ENCODE results near the gene MINDY4.

DNA sequence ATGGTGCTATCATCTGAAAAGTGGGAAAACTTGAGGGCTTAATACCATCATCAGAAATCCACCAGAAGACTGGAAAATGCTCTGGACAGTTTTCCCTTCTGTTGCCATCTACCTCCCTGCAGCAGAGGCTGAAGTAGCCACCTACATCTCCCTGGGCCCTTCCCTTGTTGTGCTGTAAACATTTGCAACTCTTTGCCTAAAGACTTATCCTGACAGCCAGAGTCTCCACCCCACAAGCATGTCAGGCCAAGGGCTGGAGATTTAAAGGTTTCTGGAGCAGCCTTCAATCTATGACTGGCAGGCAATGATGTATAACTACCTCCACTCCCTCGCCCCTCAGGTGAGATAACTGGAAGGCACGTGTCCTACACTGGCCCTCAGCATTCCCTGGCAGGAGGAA lies 49.0 kb upstream of the MINDY4 start:
- TF ChIP-seq, protein P1, sequence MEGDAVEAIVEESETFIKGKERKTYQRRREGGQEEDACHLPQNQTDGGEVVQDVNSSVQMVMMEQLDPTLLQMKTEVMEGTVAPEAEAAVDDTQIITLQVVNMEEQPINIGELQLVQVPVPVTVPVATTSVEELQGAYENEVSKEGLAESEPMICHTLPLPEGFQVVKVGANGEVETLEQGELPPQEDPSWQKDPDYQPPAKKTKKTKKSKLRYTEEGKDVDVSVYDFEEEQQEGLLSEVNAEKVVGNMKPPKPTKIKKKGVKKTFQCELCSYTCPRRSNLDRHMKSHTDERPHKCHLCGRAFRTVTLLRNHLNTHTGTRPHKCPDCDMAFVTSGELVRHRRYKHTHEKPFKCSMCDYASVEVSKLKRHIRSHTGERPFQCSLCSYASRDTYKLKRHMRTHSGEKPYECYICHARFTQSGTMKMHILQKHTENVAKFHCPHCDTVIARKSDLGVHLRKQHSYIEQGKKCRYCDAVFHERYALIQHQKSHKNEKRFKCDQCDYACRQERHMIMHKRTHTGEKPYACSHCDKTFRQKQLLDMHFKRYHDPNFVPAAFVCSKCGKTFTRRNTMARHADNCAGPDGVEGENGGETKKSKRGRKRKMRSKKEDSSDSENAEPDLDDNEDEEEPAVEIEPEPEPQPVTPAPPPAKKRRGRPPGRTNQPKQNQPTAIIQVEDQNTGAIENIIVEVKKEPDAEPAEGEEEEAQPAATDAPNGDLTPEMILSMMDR (IDR thresholded peaks at IDR 0.05; ENCODE audit: insufficient read depth, low read length, poor library complexity, severe bottlenecking): no peak
- no peak for TF ChIP-seq EZH2phosphoT487 (conservative IDR thresholded peaks at IDR 0.05; ENCODE audit: low read length)

All from SU-DHL-6 (cell line).